Liver (tissue), 9 donors: Measurements from ENCODE around the gene TACO1. TPM values are rescaled to one million over a fixed set of nuclear protein-coding genes. Genes with fewer than 3 reads are reported as not detected.

Experiments
- DNase-seq: peaks from one replicate; pipeline ENCODE4 v3.0.0-alpha.2; 2017; ENCODE audit warnings: low spot score
- H3K27ac ChIP-seq, 2 donors: one replicate each; pipeline ENCODE4 v1.7.0; 2013; ENCODE audit warnings: inconsistent platforms in 2 of 2, low read length in 2 of 2, control low read depth in 1 of 2, low read depth in 1 of 2, mild to moderate bottlenecking in 1 of 2
- H3K27me3 ChIP-seq, 4 donors: one replicate each; pipeline versions ENCODE4 v1.6.1 to v1.7.0; 2013; ENCODE audit warnings: low read length in 3 of 4, inconsistent platforms in 1 of 4, mild to moderate bottlenecking in 1 of 4, moderate library complexity in 1 of 4; ENCODE audit not compliant: control insufficient read depth in 4 of 4, insufficient read depth in 4 of 4
- H3K36me3 ChIP-seq, 4 donors: one replicate each; pipeline versions ENCODE4 v1.6.1 to v1.7.0; 2013; ENCODE audit warnings: low read length in 3 of 4, mild to moderate bottlenecking in 3 of 4, low read depth in 1 of 4, moderate library complexity in 1 of 4; ENCODE audit not compliant: control insufficient read depth in 4 of 4, insufficient read depth in 3 of 4
- H3K4me1 ChIP-seq, 4 donors: one replicate each; pipeline versions ENCODE4 v1.6.1 to v1.7.0; 2013; ENCODE audit warnings: low read length in 3 of 4, mild to moderate bottlenecking in 3 of 4, moderate library complexity in 1 of 4; ENCODE audit not compliant: control insufficient read depth in 4 of 4, insufficient read depth in 4 of 4
- H3K4me3 ChIP-seq, 3 donors: one replicate each; pipeline versions ENCODE4 v1.6.1 to v1.7.0; 2013; ENCODE audit warnings: low read length in 3 of 3, control low read depth in 1 of 3, low read depth in 1 of 3, mild to moderate bottlenecking in 1 of 3
- H3K9ac ChIP-seq, 2 donors: one replicate each; pipeline ENCODE4 v1.7.0; 2013; ENCODE audit warnings: low read length in 2 of 2, mild to moderate bottlenecking in 2 of 2, moderate library complexity in 2 of 2, control low read depth in 1 of 2, low read depth in 1 of 2
- H3K9me3 ChIP-seq, 4 donors: one replicate each; pipeline versions ENCODE4 v1.6.1 to v1.7.0; 2013; ENCODE audit warnings: low read length in 3 of 4; ENCODE audit not compliant: control insufficient read depth in 4 of 4
- ATF3 ChIP-seq: IDR thresholded peaks from 2 replicates; pipeline ENCODE4 v1.6.1; 2016; ENCODE audit warnings: antibody characterized with exemption
- CTCF ChIP-seq: fragments of 150-350 bp; IDR thresholded peaks from 2 replicates; pipeline ENCODE4 v1.5.1; 2017; ENCODE audit warnings: improper control_type of control experiment, low read depth, low read length; ENCODE audit not compliant: missing input control
- EGR1 ChIP-seq, 2 donors: IDR thresholded peaks; 2 replicates each; pipeline ENCODE4 v1.6.1; 2016 to 2018; ENCODE audit warnings: antibody characterized with exemption in 2 of 2, low read depth in 2 of 2
- FOXA1 ChIP-seq: IDR thresholded peaks from 2 replicates; pipeline ENCODE4 v1.6.1; 2016; ENCODE audit warnings: antibody characterized with exemption
- FOXA2 ChIP-seq: IDR thresholded peaks from 2 replicates; pipeline ENCODE4 v1.6.1; 2016; ENCODE audit warnings: antibody characterized with exemption
- GABPA ChIP-seq, 2 donors: IDR thresholded peaks in 1 of 2; conservative IDR thresholded peaks in 1 of 2; 2 replicates each; pipeline ENCODE4 v1.6.1; 2016; ENCODE audit warnings: antibody characterized with exemption in 2 of 2, mild to moderate bottlenecking in 1 of 2, moderate library complexity in 1 of 2
- HNF4A ChIP-seq, 2 donors: conservative IDR thresholded peaks; 2 replicates each; pipeline ENCODE4 v1.6.1; 2016; ENCODE audit warnings: antibody characterized with exemption in 2 of 2, mild to moderate bottlenecking in 2 of 2
- HNF4G ChIP-seq: IDR thresholded peaks from 2 replicates; pipeline ENCODE4 v1.6.1; 2016; ENCODE audit warnings: antibody characterized with exemption
- JUND ChIP-seq, 2 donors: IDR thresholded peaks; 2 replicates each; pipeline ENCODE4 v1.6.1; 2016; ENCODE audit warnings: antibody characterized with exemption in 2 of 2
- MAX ChIP-seq: IDR thresholded peaks from 2 replicates; pipeline ENCODE4 v1.6.1; 2016; ENCODE audit warnings: antibody characterized with exemption
- NR2F2 ChIP-seq: IDR thresholded peaks from 2 replicates; pipeline ENCODE4 v1.6.1; 2016; ENCODE audit warnings: antibody characterized with exemption
- RAD21 ChIP-seq, 2 donors: IDR thresholded peaks; 2 replicates each; pipeline ENCODE4 v1.6.1; 2016; ENCODE audit warnings: antibody characterized with exemption in 2 of 2, mild to moderate bottlenecking in 2 of 2
- REST ChIP-seq: IDR thresholded peaks from 2 replicates; pipeline ENCODE4 v1.6.1; 2016; ENCODE audit warnings: antibody characterized with exemption, mild to moderate bottlenecking
- RXRA ChIP-seq, 2 donors: IDR thresholded peaks; 2 replicates each; pipeline ENCODE4 v1.6.1; 2017 to 2018; ENCODE audit warnings: antibody characterized with exemption in 2 of 2, mild to moderate bottlenecking in 1 of 2
- SP1 ChIP-seq: IDR thresholded peaks from 2 replicates; pipeline ENCODE4 v1.6.1; 2018; ENCODE audit warnings: antibody characterized with exemption, mild to moderate bottlenecking
- TAF1 ChIP-seq: conservative IDR thresholded peaks from 2 replicates; pipeline ENCODE4 v1.6.1; 2016; ENCODE audit warnings: antibody characterized with exemption, mild to moderate bottlenecking
- YY1 ChIP-seq: IDR thresholded peaks from 2 replicates; pipeline ENCODE4 v1.6.1; 2016; ENCODE audit warnings: antibody characterized with exemption, mild to moderate bottlenecking
- ZBTB33 ChIP-seq: IDR thresholded peaks from 2 replicates; pipeline ENCODE4 v1.6.1; 2016; ENCODE audit warnings: antibody characterized with exemption
- WGBS: extraction: QIAGEN DNeasy Blood & Tissue Kit; methylation state at CpG from one replicate; pipeline ENCODE4 v1.1.7; 2013; 5-methylcytosine and 5-hydroxymethylcytosine counted together
- polyA plus RNA-seq, 2 donors: library from polyadenylated mRNA; stranded (reverse) in 1 of 2; unstranded in 1 of 2; fragments of 200-250 nt in 1 of 2; fragments of >200 nt in 1 of 2; fragmentation: Nextera tagmentation in 1 of 2; extraction: Ambion mirVana in 1 of 2; gene quantifications; one replicate each; pipeline versions ENCODE4 v1.2.1 to v1.2.3, GENCODE V29; 2013 to 2015
- total RNA-seq, 2 donors: library from RNA; depleted of rRNA; stranded (reverse); fragments of >200 nt; gene quantifications; one replicate each; pipeline ENCODE4 v1.2.3, GENCODE V29; 2014
- donor health status: healthy.
- donor health status: healthy.
- donor health status: healthy.
- donor health status: healthy.
- donor health status: healthy.

TACO1 gene
- total and polyA plus RNA-seq, 4 donors = 14.3 to 55.8 (median 41.7) TPM

GRCh38 chr17:63601439-63602371 is 1.0 kb downstream of the TACO1 start:
- 24% methylated on average over 9 of the region's 9 CpGs for WGBS
- no peaks in the 10 kb centered on the region for H3K27me3 ChIP-seq
- DNase-seq = no peak
- peaks cover 0 to 18% (median 14%) of the 10 kb centered on the region in 4 donors for H3K4me1 ChIP-seq
- peak overlapping the region; percentile 91 to 97 for H3K9ac ChIP-seq
- H3K9me3 ChIP-seq = no peaks in the 10 kb centered on the region
- peak overlapping the region; percentile 85 to 87 for H3K27ac ChIP-seq
- TF ChIP-seq ZBTB33 (no peak), REST (peak; percentile 79), GABPA (IDR thresholded peaks at IDR 0.05 in 1 of 2, conservative IDR thresholded peaks at IDR 0.05 in 1 of 2) (peak; percentile 11 to 54), JUND (IDR thresholded peaks at IDR 0.05) (peak in 1 of 2 donors; percentile 21), EGR1 (IDR thresholded peaks at IDR 0.05; ENCODE audit: low read depth in 2 of 2) (no peak), YY1 (peak; percentile 57), FOXA2 (peak; percentile 20), MAX (peak; percentile 40), HNF4G (peak; percentile 87), FOXA1 (no peak), NR2F2 (peak; percentile 43), ATF3 (no peak), SP1 (peak; percentile 96), CTCF (no peak), RAD21 (IDR thresholded peaks at IDR 0.05) (peak; percentile 15 to 22), RXRA (IDR thresholded peaks at IDR 0.05) (peak; percentile 88 to 95), TAF1 (peak; percentile 26), HNF4A (conservative IDR thresholded peaks at IDR 0.05) (peak; percentile 96)
- peak overlapping the region; percentile 85 to 98 (median 95) for H3K4me3 ChIP-seq
- H3K36me3 ChIP-seq = peaks cover 4 to 26% (median 18%) of the 10 kb centered on the region in 4 donors
